Loucy (cell line): ENCODE results near the gene MOCS1.

Source experiments
- H2AFZ ChIP-seq: fragments of 200-600 bp; sonication (generic); 2 replicates; pipeline ENCODE4 v1.6.0; 2016; ENCODE audit warnings: antibody characterized with exemption, mild to moderate bottlenecking, low read length, moderate library complexity
- H3F3A ChIP-seq: fragments of 200-600 bp; 2 replicates; pipeline ENCODE4 v1.6.0; 2016; ENCODE audit warnings: antibody characterized with exemption, low read depth, mild to moderate bottlenecking
- H3K27me3 ChIP-seq: fragments of 200-600 bp; sonication (generic); 2 replicates; pipeline ENCODE4 v1.6.1; 2014; ENCODE audit warnings: low read length, mild to moderate bottlenecking; ENCODE audit not compliant: insufficient read depth, poor library complexity, severe bottlenecking
- H3K36me3 ChIP-seq: fragments of 200-600 bp; sonication (generic); 2 replicates; pipeline ENCODE4 v1.6.1; 2016; ENCODE audit warnings: low read length; ENCODE audit not compliant: insufficient read depth
- H3K4me1 ChIP-seq: fragments of 200-600 bp; sonication (generic); 2 replicates; pipeline ENCODE4 v1.5.1; 2014; ENCODE audit warnings: low read length, mild to moderate bottlenecking; ENCODE audit not compliant: insufficient read depth, poor library complexity, severe bottlenecking
- H3K4me2 ChIP-seq: fragments of 200-600 bp; sonication (generic); 2 replicates; pipeline ENCODE4 v1.6.0; 2014; ENCODE audit warnings: antibody characterized with exemption, low read length, low read depth, mild to moderate bottlenecking; ENCODE audit not compliant: poor library complexity, severe bottlenecking
- H3K4me3 ChIP-seq: fragments of 200-600 bp; sonication (generic); 2 replicates; pipeline ENCODE4 v1.5.1; 2014; ENCODE audit warnings: low read length, mild to moderate bottlenecking, mixed read lengths; ENCODE audit not compliant: poor library complexity, severe bottlenecking
- H3K79me2 ChIP-seq: fragments of 200-600 bp; sonication (generic); 2 replicates; pipeline ENCODE4 v1.6.1; 2014; ENCODE audit warnings: low read length; ENCODE audit not compliant: insufficient read depth
- H3K9ac ChIP-seq: fragments of 200-600 bp; sonication (generic); 2 replicates; pipeline ENCODE4 v1.6.0; 2014; ENCODE audit warnings: mild to moderate bottlenecking, low read depth, low read length, moderate library complexity; ENCODE audit not compliant: poor library complexity, severe bottlenecking
- H3K9me2 ChIP-seq: fragments of 200-600 bp; sonication (generic); replicated peaks from 2 replicates; pipeline ENCODE4 v1.6.1; 2016; ENCODE audit warnings: low read depth, low read length, mixed read lengths
- H3K9me3 ChIP-seq: fragments of 200-600 bp; sonication (generic); 2 replicates; pipeline ENCODE4 v1.6.1; 2014; ENCODE audit warnings: mild to moderate bottlenecking, antibody characterized with exemption, low read length, low read depth; ENCODE audit not compliant: insufficient read depth
- H4K20me1 ChIP-seq: fragments of 200-600 bp; sonication (generic); 2 replicates; pipeline ENCODE4 v1.6.0; 2014; ENCODE audit warnings: antibody characterized with exemption, low read length, mild to moderate bottlenecking; ENCODE audit not compliant: insufficient read depth, poor library complexity, severe bottlenecking
- CTCF ChIP-seq: fragments of 200-600 bp; sonication (generic); conservative IDR thresholded peaks from 2 replicates; pipeline ENCODE4 v1.5.1; 2014; ENCODE audit warnings: mild to moderate bottlenecking, antibody characterized with exemption, low read length
- EZH2phosphoT487 ChIP-seq: fragments of 200-600 bp; IDR thresholded peaks from 2 replicates; pipeline ENCODE4 v1.6.1; 2018; ENCODE audit warnings: antibody characterized with exemption, mild to moderate bottlenecking, moderate library complexity, borderline replicate concordance

Gene MOCS1

DNA sequence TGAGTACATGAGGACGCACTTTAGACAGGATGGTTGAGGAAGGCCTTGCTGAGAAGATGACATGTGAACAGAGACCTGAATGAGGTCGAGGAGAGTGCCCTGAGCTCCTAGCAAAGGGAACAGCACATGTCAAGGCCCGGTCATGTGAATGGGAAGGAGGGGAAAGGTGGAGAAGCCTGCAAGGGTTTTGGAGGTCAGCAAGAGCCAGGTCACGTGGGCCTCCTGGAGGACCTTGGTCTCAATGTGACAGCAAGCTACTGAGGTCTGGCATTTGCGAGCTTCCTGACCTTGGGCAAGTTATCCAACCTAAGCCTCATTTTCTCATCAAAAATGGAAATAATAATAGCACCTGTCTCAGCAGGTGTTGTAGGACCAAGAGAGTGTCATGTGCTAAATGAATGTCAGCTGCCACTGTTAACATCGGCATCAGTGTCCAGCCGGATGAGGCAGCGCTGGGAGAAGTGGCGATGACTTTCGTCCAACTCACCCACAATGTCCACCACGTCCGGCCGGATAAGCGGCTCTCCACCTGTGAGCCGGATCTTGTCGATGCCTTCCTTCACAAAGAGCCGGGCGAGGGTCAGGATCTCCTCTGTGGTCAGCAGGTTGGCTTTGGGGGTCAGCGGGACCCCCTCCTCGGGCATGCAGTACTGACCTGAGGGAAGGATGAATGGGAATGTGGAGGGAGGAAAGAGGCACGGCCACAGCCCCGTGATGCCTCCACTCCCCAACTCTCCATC lies 8.9 kb downstream of the MOCS1 start:
- no peaks in the 10 kb centered on the region for H3K36me3 ChIP-seq
- no peaks in the 10 kb centered on the region for H3K27me3 ChIP-seq
- no peak overlapping the region for H2AFZ ChIP-seq
- no peak overlapping the region for H3K9ac ChIP-seq
- no peak for TF ChIP-seq CTCF
- TF ChIP-seq EZH2phosphoT487, result no peak
- H3K4me2 ChIP-seq, result no peak overlapping the region
- H4K20me1 ChIP-seq, result no peaks in the 10 kb centered on the region
- no peaks in the 10 kb centered on the region for H3F3A ChIP-seq
- H3K9me2 ChIP-seq, result no peaks in the 10 kb centered on the region
- H3K79me2 ChIP-seq, result no peaks in the 10 kb centered on the region
- H3K9me3 ChIP-seq, result no peaks in the 10 kb centered on the region
- H3K4me1 ChIP-seq, result peaks cover 34% of the 10 kb centered on the region
- H3K4me3 ChIP-seq, result no peak overlapping the region

DNA sequence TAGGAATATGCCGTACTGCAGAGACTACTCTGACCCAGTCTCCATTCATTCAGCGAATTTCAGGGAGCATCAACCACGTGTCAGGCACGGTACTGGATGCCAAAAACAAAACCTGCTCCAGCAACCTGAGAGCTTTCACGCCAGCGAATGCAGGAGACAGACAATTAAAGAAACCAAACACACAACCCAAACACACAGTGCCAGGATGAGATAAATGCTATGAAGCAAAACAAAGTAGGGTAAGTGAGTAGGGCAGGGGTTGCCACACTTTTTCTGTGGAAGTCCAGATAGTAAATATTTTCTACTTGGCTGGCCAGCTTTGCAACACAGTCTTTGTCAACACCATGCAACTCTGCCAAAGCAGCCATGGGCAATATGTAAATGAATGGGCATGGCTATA lies 10.0 kb downstream of the MOCS1 start:
- H3K27me3 ChIP-seq, result no peaks in the 10 kb centered on the region
- no peaks in the 10 kb centered on the region for H4K20me1 ChIP-seq
- no peaks in the 10 kb centered on the region for H3K9me3 ChIP-seq

GRCh38 chr6:39923861-39924260 lies 10.4 kb downstream of the MOCS1 start:
- peak overlapping the region; percentile 51 for H3K9ac ChIP-seq
- no peak for TF ChIP-seq EZH2phosphoT487
- TF ChIP-seq CTCF, result no peak
- no peaks in the 10 kb centered on the region for H3F3A ChIP-seq
- H3K4me1 ChIP-seq, result peaks cover 22% of the 10 kb centered on the region
- H3K9me3 ChIP-seq, result no peaks in the 10 kb centered on the region
- no peaks in the 10 kb centered on the region for H4K20me1 ChIP-seq
- H3K4me2 ChIP-seq, result peak overlapping the region; percentile 46
- no peak overlapping the region; the same call in 1 of the 2 replicates for H2AFZ ChIP-seq
- H3K79me2 ChIP-seq, result no peaks in the 10 kb centered on the region
- H3K36me3 ChIP-seq, result no peaks in the 10 kb centered on the region
- no peaks in the 10 kb centered on the region for H3K9me2 ChIP-seq
- no peak overlapping the region for H3K4me3 ChIP-seq
- H3K27me3 ChIP-seq, result no peaks in the 10 kb centered on the region

More for the DNA sequence above, 10.0 kb downstream of the MOCS1 start:
- peaks cover 26% of the 10 kb centered on the region for H3K4me1 ChIP-seq
- H3K36me3 ChIP-seq, result no peaks in the 10 kb centered on the region
- H3K9me2 ChIP-seq, result no peaks in the 10 kb centered on the region
- H3F3A ChIP-seq, result no peaks in the 10 kb centered on the region
- H3K4me2 ChIP-seq, result no peak overlapping the region
- H3K9ac ChIP-seq, result no peak overlapping the region
- H3K4me3 ChIP-seq, result no peak overlapping the region
- H2AFZ ChIP-seq, result no peak overlapping the region
- no peaks in the 10 kb centered on the region for H3K79me2 ChIP-seq
- no peak for TF ChIP-seq CTCF
- no peak for TF ChIP-seq EZH2phosphoT487
